NCI-H774 (cell line): ENCODE measurements around the gene ALG2.

ENCODE experiments used
- DNase-seq: peaks from one replicate; lab custom pipeline; 2025; lab: John Stamatoyannopoulos, UW

ALG2 gene

DNA sequence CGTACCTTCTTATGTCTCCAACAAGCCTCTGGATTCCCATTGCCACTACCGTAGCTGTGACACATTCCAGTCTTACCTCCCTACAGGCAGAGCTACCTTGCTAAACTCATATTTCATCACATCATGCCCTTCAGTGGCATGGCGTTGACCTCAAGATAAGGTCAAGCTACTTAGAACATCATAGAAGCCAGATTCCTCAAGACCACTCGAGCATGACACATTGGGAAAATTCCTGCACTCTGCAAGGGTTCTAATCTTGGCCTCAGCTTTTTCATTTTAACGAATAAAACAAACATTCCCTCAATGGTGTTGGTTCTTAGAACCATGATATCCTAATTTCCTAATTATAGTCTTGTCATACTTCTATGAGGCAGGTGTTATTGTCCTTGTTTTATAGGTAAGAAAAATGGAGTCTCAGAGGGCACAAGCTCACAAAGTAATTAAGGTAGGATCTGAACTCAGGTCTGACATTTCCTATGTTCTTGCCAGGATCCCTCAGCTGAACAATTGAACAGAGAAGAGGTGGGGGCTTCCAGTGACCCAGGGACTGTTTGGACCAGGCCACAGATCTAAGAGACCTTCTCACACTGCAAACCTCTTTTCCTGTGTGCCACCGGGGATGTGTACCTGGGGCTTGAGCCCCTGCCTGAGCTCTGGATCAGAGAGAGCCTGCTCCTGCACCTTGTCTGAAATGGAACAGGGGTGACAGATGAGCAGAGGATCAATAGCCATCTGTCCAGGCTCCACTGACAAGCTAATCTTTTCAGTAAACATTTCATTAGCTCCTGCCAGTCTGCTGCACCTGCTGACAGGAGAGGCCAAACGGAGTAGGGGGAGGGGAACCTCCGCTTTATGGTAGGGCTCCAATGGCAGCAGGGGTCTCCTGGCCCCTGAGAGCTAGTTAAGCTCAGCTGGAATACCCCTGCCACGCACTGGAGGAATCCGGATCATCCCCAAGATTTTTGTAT is 49.3 kb downstream of the ALG2 start:
- DNase-seq: peak; percentile 69

DNA sequence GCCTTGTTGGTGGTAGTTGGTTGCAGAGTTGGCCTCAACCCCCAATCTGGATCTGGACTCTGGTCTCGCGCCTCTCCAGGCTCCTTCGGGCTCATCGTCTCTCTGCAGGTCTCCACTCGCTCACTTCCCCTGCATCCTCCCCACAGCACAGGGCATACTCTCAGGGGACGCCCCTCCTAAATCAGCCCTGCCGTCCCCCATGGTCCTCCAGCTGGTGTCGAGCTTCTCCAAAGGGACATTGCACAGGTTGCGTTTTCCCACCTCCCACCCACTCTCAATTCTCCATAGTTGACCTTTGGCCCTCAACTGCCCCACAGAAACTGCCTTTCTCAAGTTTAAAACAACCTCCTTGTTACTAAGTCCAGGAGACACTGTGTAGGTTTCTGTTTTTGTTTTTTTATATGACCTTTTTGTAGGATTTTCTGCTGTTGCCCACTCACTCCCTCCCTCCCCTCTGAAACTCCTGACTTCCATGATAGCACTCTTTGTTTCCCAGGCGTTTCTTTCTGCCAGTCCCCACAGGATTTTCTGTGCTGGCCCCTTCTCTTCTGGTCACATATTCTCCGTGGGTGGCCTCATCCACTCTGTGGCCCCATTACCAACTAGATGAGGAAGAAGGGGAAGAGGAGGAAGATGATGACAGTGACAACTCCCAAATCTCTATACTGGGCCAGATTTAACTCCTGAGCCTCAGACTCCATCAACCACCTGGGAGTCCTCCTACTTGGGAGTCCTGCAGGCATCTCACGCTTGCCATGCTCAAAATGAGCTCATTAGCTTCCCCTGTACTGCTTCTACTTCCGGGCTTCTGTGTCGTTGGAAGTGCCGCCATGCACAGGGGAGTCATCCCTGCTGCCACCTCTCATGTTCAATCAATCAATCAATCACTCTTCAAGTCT is 50.3 kb downstream of the ALG2 start:
- DNase-seq: no peak

DNA sequence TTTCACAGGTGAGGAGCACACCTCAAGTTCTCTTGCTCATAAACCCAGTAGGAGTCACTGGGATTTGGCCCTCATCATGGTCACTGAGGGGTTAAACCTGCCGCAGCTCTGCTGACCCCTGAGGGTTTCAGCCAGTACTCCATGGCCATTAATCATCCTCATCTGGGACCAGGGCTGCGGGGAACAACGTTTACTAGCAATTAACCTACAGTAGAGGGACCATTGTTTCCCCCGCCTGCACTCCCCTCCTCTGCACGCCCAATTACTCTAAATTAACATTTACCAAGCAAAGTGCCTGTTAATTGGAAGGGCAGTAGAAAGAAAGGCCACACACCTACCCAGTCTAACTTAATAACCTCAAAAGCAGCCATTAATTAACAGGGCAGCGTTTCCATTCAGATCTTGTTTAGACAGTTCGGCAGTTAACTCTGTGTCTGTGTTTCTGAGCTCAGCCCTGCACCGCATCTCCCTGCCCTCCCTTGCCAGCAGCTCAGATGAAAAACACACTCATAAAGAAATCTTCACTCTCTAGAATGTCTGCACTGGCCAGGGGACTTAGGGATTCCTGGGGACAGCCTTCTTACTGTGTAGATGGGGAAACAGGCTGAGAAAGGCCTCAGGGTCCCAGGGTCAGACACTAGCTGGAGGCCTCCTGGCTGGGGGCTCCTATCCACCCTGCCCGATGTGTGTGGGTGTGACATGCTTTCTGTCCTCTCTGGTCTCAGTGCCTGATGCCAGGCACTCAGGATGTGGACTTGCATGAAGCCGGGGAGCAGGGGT is 51.6 kb downstream of the ALG2 start:
- peak; percentile 93 for DNase-seq

DNA sequence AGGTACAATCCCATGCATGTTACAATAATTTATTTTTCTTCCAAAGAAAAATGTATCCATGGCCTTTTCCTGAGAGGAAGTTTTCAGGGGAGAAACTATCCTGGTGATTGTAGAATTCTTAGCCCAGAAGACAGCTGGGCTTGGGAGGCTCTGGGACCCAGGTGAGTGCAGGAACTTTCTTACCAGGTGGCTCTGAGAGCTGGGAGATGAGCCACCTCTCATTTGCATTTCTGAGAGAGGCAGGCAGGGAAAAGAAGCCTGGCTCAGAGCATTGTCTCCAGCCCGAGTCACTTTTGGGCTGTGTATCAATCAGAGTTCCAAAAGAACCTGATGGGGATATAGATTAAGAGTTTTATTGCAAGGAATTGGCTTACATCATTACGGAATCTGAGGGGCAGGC is 52.7 kb downstream of the ALG2 start:
- DNase-seq: no peak

DNA sequence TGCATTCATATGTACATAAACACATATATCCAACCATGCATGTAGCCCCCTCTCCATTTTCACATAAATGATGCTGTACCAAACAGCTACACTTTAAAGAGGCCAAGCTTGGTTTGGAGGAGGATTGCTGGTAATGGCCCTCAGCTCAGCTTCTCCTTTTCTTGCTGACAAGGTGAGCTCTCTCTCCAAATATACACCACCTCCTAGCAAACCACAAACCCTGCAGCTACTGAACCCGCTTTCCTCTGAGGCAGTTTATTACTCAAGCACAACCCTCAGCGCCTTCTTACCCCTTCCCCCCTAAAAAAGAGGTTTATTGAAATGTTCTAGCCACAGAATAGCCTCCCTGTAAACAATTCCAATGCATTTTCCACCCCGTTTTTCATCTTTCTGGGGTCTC is 54.0 kb downstream of the ALG2 start:
- DNase-seq: no peak

DNA sequence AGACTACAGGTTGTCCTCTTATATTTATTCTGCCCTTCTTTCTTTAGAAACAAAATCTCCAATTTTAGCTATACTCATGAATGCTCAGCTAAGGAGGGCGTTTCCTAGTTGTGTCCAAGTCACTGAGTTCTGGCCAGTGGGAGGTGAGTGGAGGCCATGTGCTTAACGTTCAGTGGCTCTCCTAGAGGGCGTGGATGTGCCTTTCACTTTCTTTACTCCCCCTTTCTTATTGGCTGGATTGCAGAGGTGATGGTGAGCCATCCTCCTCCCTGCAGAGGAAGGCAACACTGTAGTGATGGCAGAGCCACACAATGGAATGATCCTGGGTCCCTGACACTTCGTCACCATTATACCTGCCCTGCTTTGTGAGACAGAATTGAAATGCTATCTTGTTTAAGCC is 54.6 kb downstream of the ALG2 start:
- DNase-seq: no peak
